Endothelial cell of umbilical vein (primary cell): ENCODE results near the gene L3MBTL4. TPM values are rescaled to one million over a fixed set of nuclear protein-coding genes. Genes with fewer than 3 reads are reported as not detected.

Experiments
- BruUV-seq: library from RNA; stranded (reverse); fragments of 400-500 nt; replicated peaks from 2 replicates; lab custom pipeline; 2021; lab: Mats Ljungman, UMichigan
- CTCF ChIA-PET: fragments of 300-600, 350-600 bp; sonication (Branson Sonifier 250); formaldehyde crosslinking; loops from one replicate; lab custom pipeline; 2021; ENCODE audit warnings: antibody characterized with exemption, inconsistent platforms; lab: Charles Lee
- POLR2A ChIA-PET: fragments of 300-600, 350-600 bp; sonication (Branson Sonifier 250); formaldehyde crosslinking; loops from one replicate; lab custom pipeline; 2021; ENCODE audit warnings: antibody characterized with exemption, inconsistent platforms; lab: Charles Lee
- DNase-seq: peaks from one replicate; pipeline ENCODE4 v3.0.0-alpha.2; 2011; ENCODE audit warnings: low read depth, low spot score
- FAIRE-seq: peaks from 2 replicates; lab custom pipeline; 2011; peaks lifted over from hg19 to GRCh38; lab: Jason Lieb, UNC
- H2AFZ ChIP-seq: 2 replicates; pipeline ENCODE4 v1.6.0; 2012; ENCODE audit warnings: low read depth, low read length, control low read depth, inconsistent platforms
- H3K27ac ChIP-seq: 2 replicates; pipeline ENCODE4 v1.5.1; 2011; ENCODE audit warnings: low read depth, mild to moderate bottlenecking, control low read depth, low read length, moderate library complexity; ENCODE audit not compliant: insufficient read depth
- H3K27me3 ChIP-seq, 2 experiments: 2 replicates each; pipeline versions ENCODE4 v1.6.0 to v1.6.1; 2011; ENCODE audit warnings: low read length in 2 of 2, mixed read lengths in 1 of 2; ENCODE audit not compliant: control insufficient read depth in 2 of 2, insufficient read depth in 2 of 2
- H3K36me3 ChIP-seq, 2 experiments: 2 replicates in 1 of 2; 3 replicates in 1 of 2; pipeline ENCODE4 v1.5.1; 2011; ENCODE audit warnings: low read length in 2 of 2, mild to moderate bottlenecking in 1 of 2, moderate library complexity in 1 of 2; ENCODE audit not compliant: control insufficient read depth in 2 of 2, insufficient read depth in 2 of 2; ENCODE audit errors: extremely low read depth in 1 of 2
- H3K4me1 ChIP-seq: 3 replicates; pipeline ENCODE4 v1.5.1; 2011; ENCODE audit warnings: mild to moderate bottlenecking, low read length; ENCODE audit not compliant: control insufficient read depth, insufficient read depth; ENCODE audit errors: extremely low read depth
- H3K4me2 ChIP-seq: 2 replicates; pipeline ENCODE4 v1.6.1; 2011; ENCODE audit warnings: low read length, control low read depth, mixed read lengths; ENCODE audit not compliant: insufficient read depth
- H3K4me3 ChIP-seq, 3 experiments: fragments of 200-600 bp in 1 of 3; sonication (generic), shearing (Covaris generic) in 1 of 3; replicated peaks in 1 of 3; 2 replicates each; pipeline ENCODE4 v1.5.1; 2011 to 2016; ENCODE audit warnings: control low read depth in 3 of 3, low read length in 3 of 3, mild to moderate bottlenecking in 2 of 3, inconsistent platforms in 1 of 3, low read depth in 1 of 3, moderate library complexity in 1 of 3; ENCODE audit not compliant: insufficient read depth in 1 of 3
- H3K79me2 ChIP-seq: 2 replicates; pipeline ENCODE4 v1.6.0; 2012; ENCODE audit warnings: low read length, inconsistent platforms; ENCODE audit not compliant: control insufficient read depth, insufficient read depth
- H3K9ac ChIP-seq: replicated peaks from 2 replicates; pipeline ENCODE3; 2011; ENCODE audit warnings: low read length, control low read depth; ENCODE audit not compliant: insufficient read depth; ENCODE audit errors: extremely low read depth
- H3K9me1 ChIP-seq: replicated peaks from 3 replicates; pipeline ENCODE4 v1.6.0; 2011; ENCODE audit warnings: mild to moderate bottlenecking, low read length; ENCODE audit not compliant: control insufficient read depth, insufficient read depth; ENCODE audit errors: extremely low read depth
- H3K9me3 ChIP-seq: replicated peaks from 2 replicates; pipeline ENCODE4 v1.5.1; 2012; ENCODE audit warnings: low read length, inconsistent platforms; ENCODE audit not compliant: control insufficient read depth, insufficient read depth
- H4K20me1 ChIP-seq: replicated peaks from 2 replicates; pipeline ENCODE3; 2011; ENCODE audit warnings: mild to moderate bottlenecking, low read length; ENCODE audit not compliant: control insufficient read depth, insufficient read depth; ENCODE audit errors: extremely low read depth
- CTCF ChIP-seq, 2 donors: IDR thresholded peaks; 1 replicate in 1 of 2; 2 replicates in 1 of 2; pipeline ENCODE4 v1.5.1; 2011; ENCODE audit warnings: low read length in 2 of 2, mild to moderate bottlenecking in 2 of 2, moderate library complexity in 2 of 2, control low read depth in 1 of 2, inconsistent platforms in 1 of 2, low read depth in 1 of 2; ENCODE audit not compliant: insufficient read depth in 1 of 2; ENCODE audit errors: extremely low read depth in 1 of 2
- EZH2 ChIP-seq: IDR thresholded peaks from 2 replicates; pipeline ENCODE4 v1.6.1; 2012; ENCODE audit warnings: borderline replicate concordance, low read depth, mild to moderate bottlenecking, moderate library complexity, low read length, inconsistent platforms; ENCODE audit not compliant: severe bottlenecking
- FOS ChIP-seq: IDR thresholded peaks from 2 replicates; pipeline ENCODE4 v1.6.1; 2011; ENCODE audit warnings: mild to moderate bottlenecking, low read length, moderate library complexity, borderline replicate concordance; ENCODE audit not compliant: insufficient read depth
- GATA2 ChIP-seq: IDR thresholded peaks from 2 replicates; pipeline ENCODE4 v1.7.0; 2011; ENCODE audit warnings: low read depth, mild to moderate bottlenecking, moderate library complexity, mixed read lengths, low read length; ENCODE audit not compliant: insufficient read length, insufficient read depth
- JUN ChIP-seq: IDR thresholded peaks from 2 replicates; pipeline ENCODE4 v1.6.1; 2011; ENCODE audit warnings: borderline replicate concordance, low read depth; ENCODE audit not compliant: insufficient read length, insufficient read depth
- MAX ChIP-seq: IDR thresholded peaks from 2 replicates; pipeline ENCODE4 v1.6.1; 2011; ENCODE audit not compliant: insufficient read depth, insufficient read length
- MYC ChIP-seq: IDR thresholded peaks from one replicate; pipeline ENCODE4 v1.6.1; 2011; ENCODE audit warnings: mild to moderate bottlenecking, low read depth, low read length
- POLR2A ChIP-seq: IDR thresholded peaks from 2 replicates; pipeline ENCODE4 v1.6.1; 2012; ENCODE audit warnings: low read depth, mild to moderate bottlenecking, control low read depth, low read length
- POLR2AphosphoS5 ChIP-seq: IDR thresholded peaks from 2 replicates; pipeline ENCODE4 v1.6.1; 2012; ENCODE audit warnings: low read depth, mild to moderate bottlenecking, control low read depth, low read length, moderate library complexity; ENCODE audit not compliant: insufficient read depth
- dilution Hi-C: fragments of 300-500 bp; cut with MboI; formaldehyde crosslinking; loops from one replicate; pipeline ENCODE4 v1.15.0; 2019; ENCODE audit warnings: low sequenced_read_pairs; ENCODE audit not compliant: extremely low pct_ligation_motif_present
- intact Hi-C: fragments of 100-400 bp; cut with micrococcal nuclease; formaldehyde crosslinking; loops from one replicate; pipeline ENCODE4 v1.10.0; 2022
- polyA plus RNA-seq, 4 experiments: library from polyadenylated mRNA; depleted of rRNA in 3 of 4; stranded (reverse) in 3 of 4; unstranded in 1 of 4; fragments of >200 nt; gene quantifications; 2 replicates each; pipeline versions ENCODE4 v1.2.1 to v1.2.3, GENCODE V29; 2011 to 2012; ENCODE audit warnings: missing spikeins in 1 of 4
- total RNA-seq: library from RNA; stranded (reverse); gene quantifications from 2 replicates; pipeline ENCODE4 v1.2.3, GENCODE V29; 2021

Gene L3MBTL4
- total and polyA plus RNA-seq, 2 donors (not counting 3 experiments of a cell fraction or from before 2014, with no cell fraction given) = 0.80 TPM; not detected in 1

- POLR2A ChIA-PET = no interaction called here
- Histone ChIP-seq H3K9me3 (no peaks in the 10 kb centered on the region), H2AFZ (no peak overlapping the region), H3K27me3 (no peaks in the 10 kb centered on the region), H3K4me1 (no peaks in the 10 kb centered on the region), H3K9me1 (no peaks in the 10 kb centered on the region), H3K4me3 (no peak overlapping the region), H3K27ac (no peak overlapping the region), H3K4me2 (no peak overlapping the region), H3K36me3 (no peaks in the 10 kb centered on the region), H3K9ac (no peak overlapping the region), H3K79me2 (no peaks in the 10 kb centered on the region), H4K20me1 (no peaks in the 10 kb centered on the region)
- TF ChIP-seq GATA2 (no peak), JUN (no peak), POLR2A (no peak), FOS (no peak), MYC (no peak), EZH2 (no peak), MAX (no peak)
- no TSS peak for BruUV-seq
- no peak for FAIRE-seq
- DNase-seq = no peak
- intact Hi-C loops (no loop called here), dilution Hi-C loops (no loop called here)
- CTCF ChIA-PET = no interaction called here
Measured at GRCh38 chr18:6363216-6363615, 51.5 kb downstream of the L3MBTL4 start.

- Histone ChIP-seq H2AFZ (no peak overlapping the region), H3K79me2 (no peaks in the 10 kb centered on the region), H3K9me1 (no peaks in the 10 kb centered on the region), H3K27ac (no peak overlapping the region), H3K4me1 (no peaks in the 10 kb centered on the region), H3K9me3 (no peaks in the 10 kb centered on the region), H3K36me3 (no peaks in the 10 kb centered on the region), H3K9ac (no peak overlapping the region), H3K4me3 (no peak overlapping the region), H4K20me1 (no peaks in the 10 kb centered on the region), H3K4me2 (no peak overlapping the region), H3K27me3 (no peaks in the 10 kb centered on the region)
- POLR2A ChIA-PET = no interaction called here
- no peak for FAIRE-seq
- TF ChIP-seq CTCF (IDR thresholded peaks at IDR 0.05; ENCODE audit: extremely low read depth in 1 of 2, insufficient read depth in 1 of 2, low read depth in 1 of 2, low read length in 2 of 2) (no peak), POLR2AphosphoS5 (no peak), MAX (no peak), MYC (no peak), JUN (no peak)
- intact Hi-C loops (no loop called here), dilution Hi-C loops (no loop called here)
- CTCF ChIA-PET = no interaction called here
- DNase-seq = no peak
- no TSS peak for BruUV-seq
Measured at GRCh38 chr18:6362559-6363129, 52.1 kb downstream of the L3MBTL4 start.
